H1 (cell line): Measurements from ENCODE around the gene IFI30. TPM values are rescaled to one million over a fixed set of nuclear protein-coding genes. Genes with fewer than 3 reads are reported as not detected.

ENCODE experiments used
- CHD7 ChIP-seq: fragments of 300-600 bp; sonication (generic); IDR thresholded peaks from 2 replicates; pipeline ENCODE4 v1.7.1; 2012; ENCODE audit warnings: low read length, moderate library complexity, mild to moderate bottlenecking, inconsistent platforms; ENCODE audit not compliant: insufficient replicate concordance
- polyA plus RNA-seq, 7 experiments: library from polyadenylated mRNA; depleted of rRNA in 3 of 7; stranded (reverse) in 5 of 7; unstranded in 2 of 7; fragments of >200 nt in 5 of 7; fragments of 200-250 nt in 2 of 7; gene quantifications; 1 replicate in 5 of 7; 2 replicates in 1 of 7; 4 replicates in 1 of 7; pipeline versions ENCODE4 v1.2.1 to v1.2.3, GENCODE V29; 2011 to 2013; ENCODE audit warnings: missing spikeins in 2 of 7, mixed read lengths in 2 of 7
- total RNA-seq: library from RNA; stranded (reverse); fragmentation: NEBNext Ultra II Directional; extraction: Animal tissue kit (Norgen Biotek cat#: 25700); gene quantifications from 2 replicates; pipeline ENCODE4 v1.2.1, GENCODE V29; 2021

IFI30 gene
- total and polyA plus RNA-seq, 2 of the 8 experiments (the other 6 are each of a cell fraction or from before 2014, with no cell fraction given), result 28.9 to 62.4 TPM

GRCh38 chr19:18160971-18161635, 12.5 kb upstream of the IFI30 start (continued):
- TF ChIP-seq CHD7, result no peak
